ENCODE data around the gene SNRPA1.

Gene SNRPA1

DNA sequence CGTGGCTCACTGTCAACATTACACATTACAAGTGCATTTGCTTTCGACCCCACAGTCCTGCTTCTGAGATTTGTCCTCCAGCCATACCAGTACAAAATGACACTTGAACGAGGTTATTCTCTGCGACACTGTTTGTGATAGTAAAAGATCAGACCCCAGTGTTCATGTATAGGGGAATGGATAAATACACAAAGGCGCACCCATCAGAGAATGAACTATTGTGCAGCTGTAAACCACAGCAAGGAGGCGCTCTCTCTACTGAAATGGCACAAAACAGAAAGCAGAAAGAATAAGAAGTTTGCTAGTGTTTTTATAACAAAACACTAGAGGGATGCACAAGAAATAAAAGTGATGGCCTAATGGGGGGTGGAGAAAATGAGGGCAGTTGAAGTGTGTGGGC lies 38.3 kb downstream of the SNRPA1 start:
- DNase-seq: peak; percentile 12

- DNase-seq: peak; percentile 58
Observed at GRCh38 chr15:101255615-101256241, 39.3 kb downstream of the SNRPA1 start.

DNA sequence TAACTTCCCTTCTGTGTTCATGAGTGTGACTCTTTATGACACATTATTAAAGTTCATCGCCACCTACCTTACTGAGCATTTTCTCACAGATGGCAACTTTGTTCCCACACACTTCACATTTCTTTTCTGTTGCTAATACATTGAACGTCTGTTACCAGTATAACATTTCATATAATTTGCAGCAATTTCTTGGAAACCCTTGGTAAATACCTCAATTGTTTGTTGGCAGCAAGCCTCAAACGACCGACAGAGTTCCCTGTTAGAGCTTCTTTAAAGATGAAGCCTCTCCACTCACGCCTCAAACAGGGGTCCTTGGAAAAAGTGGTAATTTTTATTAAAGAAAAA lies 40.0 kb downstream of the SNRPA1 start:
- DNase-seq: no peak

- DNase-seq: peak; percentile 17
Observed at GRCh38 chr15:101254157-101255050, 40.6 kb downstream of the SNRPA1 start.

GRCh38 chr15:101252836-101253235 lies 42.2 kb downstream of the SNRPA1 start:
- DNase-seq: no peak

DNA sequence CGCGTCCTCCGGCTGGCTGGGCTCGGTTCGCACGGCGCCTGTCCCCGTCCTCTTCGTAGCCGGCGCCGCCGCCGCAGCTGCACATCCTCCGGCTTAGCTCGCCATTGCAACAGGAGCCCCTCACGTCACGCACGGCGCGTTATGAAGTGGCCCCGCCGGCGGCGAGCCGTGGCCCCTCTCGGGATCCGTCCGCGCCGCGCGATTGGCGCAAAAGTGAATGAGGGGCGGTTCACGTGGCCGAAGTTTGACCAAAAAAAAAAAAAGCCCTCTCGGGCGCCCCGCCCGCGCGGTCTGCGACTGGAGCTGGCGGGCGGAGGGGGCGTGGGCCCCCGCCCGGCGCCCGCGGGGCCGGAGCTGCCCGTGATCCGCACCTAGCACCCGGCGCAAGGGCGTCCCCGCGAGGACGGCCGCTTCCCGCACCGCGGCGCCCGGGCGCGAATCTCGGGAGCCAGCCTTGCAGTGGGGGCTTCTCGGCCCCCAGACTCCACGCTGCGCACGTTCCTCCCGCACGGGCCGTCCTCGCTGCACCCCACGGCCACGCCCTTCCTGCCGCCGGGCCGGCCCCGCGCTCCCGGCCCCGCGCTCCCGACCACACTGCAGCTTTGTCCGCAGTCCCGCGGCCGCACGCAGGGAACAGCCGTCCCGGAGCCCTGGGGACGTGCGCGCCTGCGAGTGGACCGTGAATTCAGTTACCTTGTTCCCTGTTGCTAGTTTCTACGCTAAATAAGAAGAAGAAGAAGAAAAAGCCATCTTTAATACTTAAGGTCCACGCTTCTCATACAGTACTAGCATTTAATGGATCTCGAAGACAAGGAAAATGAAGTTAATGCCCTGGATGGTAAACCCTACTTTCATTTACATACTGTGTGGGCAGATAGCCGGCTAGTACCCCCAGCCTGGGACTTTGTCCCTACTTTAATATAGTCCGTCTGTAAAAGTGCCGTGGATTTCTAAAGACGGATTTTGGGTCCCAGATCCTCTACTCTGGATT lies 42.9 kb downstream of the SNRPA1 start, which contains the start of gene CHSY1:
TSS of gene CHSY1 (minus strand) at position 219 of the 991 bp plus-strand sequence. CDS start 592 bp downstream, outside the sequence.
- DNase-seq: peak; percentile 91

GRCh38 chr15:101250873-101251829 lies 43.9 kb downstream of the SNRPA1 start:
- DNase-seq: peak; percentile 64

- peak; percentile 40 for DNase-seq
Observed at GRCh38 chr15:101250341-101250831, 44.7 kb downstream of the SNRPA1 start.

DNA sequence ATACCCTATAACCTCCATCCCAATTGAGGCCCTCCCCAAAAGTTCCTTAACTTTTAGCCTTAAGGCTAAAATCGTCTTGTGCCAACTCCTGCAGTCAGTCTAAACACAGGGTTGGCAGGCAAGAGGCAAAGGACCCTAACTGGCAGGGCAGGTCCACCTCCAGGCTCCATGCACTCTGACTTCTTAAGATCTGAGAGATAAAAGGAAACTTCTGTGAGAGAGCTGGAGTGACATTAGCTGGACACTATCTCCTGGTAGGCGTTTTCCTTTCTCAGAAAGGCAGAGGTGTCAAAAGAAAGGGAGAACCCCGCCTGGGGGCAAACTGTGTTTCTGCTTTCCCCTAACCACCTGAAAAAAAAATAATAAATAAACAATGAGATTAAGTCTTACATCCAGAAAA lies 46.8 kb downstream of the SNRPA1 start:
- DNase-seq: no peak

GRCh38 chr15:101246824-101247745 lies 48.0 kb downstream of the SNRPA1 start:
- no peak for DNase-seq

GRCh38 chr15:101246391-101246790 lies 48.7 kb downstream of the SNRPA1 start:
- DNase-seq: no peak

GRCh38 chr15:101244889-101245668 lies 50.0 kb downstream of the SNRPA1 start:
- DNase-seq: no peak

GRCh38 chr15:101244036-101244781 lies 50.8 kb downstream of the SNRPA1 start:
- no peak for DNase-seq

DNA sequence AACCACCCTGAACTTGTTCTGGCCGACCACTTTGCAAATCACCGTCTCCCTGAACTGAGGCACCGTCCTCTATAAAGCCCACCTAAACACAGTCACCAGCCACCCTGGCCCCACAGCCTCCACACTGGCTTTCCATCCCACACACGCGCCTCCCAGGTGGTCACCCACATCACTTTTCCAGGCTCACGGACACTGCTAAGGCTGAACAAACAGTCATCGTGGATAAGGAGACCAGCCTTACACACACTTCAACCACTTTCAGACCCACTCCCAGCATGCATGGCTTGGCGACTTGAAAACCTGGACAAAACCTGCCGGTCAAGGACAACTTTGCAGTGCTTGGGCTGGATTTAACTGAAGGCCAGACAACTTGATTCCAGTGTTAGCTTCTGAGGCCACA lies 51.6 kb downstream of the SNRPA1 start:
- no peak for DNase-seq

- no peak for DNase-seq
Observed at GRCh38 chr15:101242999-101243336, 52.1 kb downstream of the SNRPA1 start.

GRCh38 chr15:101242160-101242998 lies 52.7 kb downstream of the SNRPA1 start:
- DNase-seq: no peak

GRCh38 chr15:101240358-101240757 lies 54.7 kb downstream of the SNRPA1 start:
- no peak for DNase-seq

DNA sequence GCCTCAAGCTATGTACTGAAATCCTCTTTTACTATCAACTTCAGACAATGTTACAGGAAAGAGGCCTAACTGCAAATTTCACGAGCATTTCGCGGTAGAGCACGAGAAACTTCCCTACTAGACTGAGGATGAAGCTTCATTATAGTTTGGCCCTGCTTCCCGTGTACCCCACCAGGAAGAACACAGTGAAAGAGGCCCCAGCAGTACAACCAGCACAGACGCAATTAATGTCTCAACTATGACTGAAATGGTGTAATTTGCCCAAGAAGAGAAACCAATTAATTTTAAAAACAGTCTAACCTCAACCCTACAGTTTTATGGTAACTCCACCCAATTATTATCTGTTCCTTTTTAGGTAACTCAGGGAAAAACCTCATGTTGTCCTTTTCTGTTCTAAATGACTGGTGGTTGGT lies 55.3 kb downstream of the SNRPA1 start:
- DNase-seq: no peak

All from NCI-H82 (cell line).